Gastroesophageal sphincter (tissue), 3 donors: ENCODE data around the gene ATAD3A.

ENCODE experiments used
- CTCF ChIP-seq, 4 experiments: fragments of 200-600 bp in 2 of 4; fragments of 450-650 bp in 2 of 4; sonication (generic) in 1 of 4; IDR thresholded peaks; one replicate each; pipeline ENCODE4 v1.5.1; 2017 to 2019; ENCODE audit warnings: antibody characterized with exemption in 4 of 4, mild to moderate bottlenecking in 2 of 4, moderate library complexity in 2 of 4
- EP300 ChIP-seq: sonication (generic); formaldehyde crosslinking; IDR thresholded peaks from one replicate; pipeline ENCODE4 v1.6.1; 2017; ENCODE audit warnings: antibody characterized with exemption, mild to moderate bottlenecking
- POLR2A ChIP-seq, 2 donors: fragments of 450-650 bp; IDR thresholded peaks; one replicate each; pipeline ENCODE4 v1.6.1; 2017; ENCODE audit warnings: antibody characterized with exemption in 2 of 2, mild to moderate bottlenecking in 2 of 2, moderate library complexity in 1 of 2
- POLR2AphosphoS5 ChIP-seq: sonication (generic); formaldehyde crosslinking; IDR thresholded peaks from one replicate; pipeline ENCODE4 v1.6.1; 2017; ENCODE audit warnings: antibody characterized with exemption

- TF ChIP-seq CTCF (IDR thresholded peaks at IDR 0.05) (no peak), POLR2A (IDR thresholded peaks at IDR 0.05) (no peak), POLR2AphosphoS5 (no peak), EP300 (no peak)
These were observed 940 bp upstream of the ATAD3A start for GRCh38 chr1:1510912-1511532.
